GM12865 (cell line): ENCODE data around the gene KCTD17.

Source experiments
- DNase-seq: peaks from one replicate; pipeline ENCODE4 v3.0.0; 2010; ENCODE audit warnings: low read depth
- H3K4me3 ChIP-seq: 2 replicates; pipeline ENCODE4 v1.5.1; 2011; ENCODE audit warnings: mild to moderate bottlenecking, low read depth, low read length, control low read depth
- TF ChIP-seq, protein P1 (sequence below): IDR thresholded peaks from 2 replicates; pipeline ENCODE4 v1.5.1; 2011; ENCODE audit warnings: low read length, control low read depth, low read depth, inconsistent platforms; ENCODE audit not compliant: insufficient read depth; ENCODE audit errors: missing control alignments

Gene KCTD17

DNA sequence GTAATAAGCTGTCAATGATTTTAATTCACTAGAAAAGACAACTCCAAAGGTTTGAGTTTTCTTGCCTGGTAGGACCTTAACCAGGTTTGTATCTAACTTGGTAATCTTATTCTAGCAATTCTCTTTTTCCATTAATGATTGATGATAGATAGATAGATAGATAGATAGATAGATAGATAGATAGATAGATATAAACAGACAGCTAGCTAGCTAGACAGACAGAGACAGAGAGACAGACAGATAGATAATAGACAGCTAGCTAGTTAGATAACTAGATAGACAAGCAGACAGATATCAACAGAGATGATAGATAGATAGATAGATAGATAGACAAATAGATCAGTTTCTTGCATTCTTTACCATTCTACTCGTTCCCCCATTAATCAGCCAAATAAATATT is 42.7 kb downstream of the KCTD17 start:
- TF ChIP-seq, protein P1, sequence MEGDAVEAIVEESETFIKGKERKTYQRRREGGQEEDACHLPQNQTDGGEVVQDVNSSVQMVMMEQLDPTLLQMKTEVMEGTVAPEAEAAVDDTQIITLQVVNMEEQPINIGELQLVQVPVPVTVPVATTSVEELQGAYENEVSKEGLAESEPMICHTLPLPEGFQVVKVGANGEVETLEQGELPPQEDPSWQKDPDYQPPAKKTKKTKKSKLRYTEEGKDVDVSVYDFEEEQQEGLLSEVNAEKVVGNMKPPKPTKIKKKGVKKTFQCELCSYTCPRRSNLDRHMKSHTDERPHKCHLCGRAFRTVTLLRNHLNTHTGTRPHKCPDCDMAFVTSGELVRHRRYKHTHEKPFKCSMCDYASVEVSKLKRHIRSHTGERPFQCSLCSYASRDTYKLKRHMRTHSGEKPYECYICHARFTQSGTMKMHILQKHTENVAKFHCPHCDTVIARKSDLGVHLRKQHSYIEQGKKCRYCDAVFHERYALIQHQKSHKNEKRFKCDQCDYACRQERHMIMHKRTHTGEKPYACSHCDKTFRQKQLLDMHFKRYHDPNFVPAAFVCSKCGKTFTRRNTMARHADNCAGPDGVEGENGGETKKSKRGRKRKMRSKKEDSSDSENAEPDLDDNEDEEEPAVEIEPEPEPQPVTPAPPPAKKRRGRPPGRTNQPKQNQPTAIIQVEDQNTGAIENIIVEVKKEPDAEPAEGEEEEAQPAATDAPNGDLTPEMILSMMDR: no peak
- DNase-seq: no peak
- no peak overlapping the region for H3K4me3 ChIP-seq

DNA sequence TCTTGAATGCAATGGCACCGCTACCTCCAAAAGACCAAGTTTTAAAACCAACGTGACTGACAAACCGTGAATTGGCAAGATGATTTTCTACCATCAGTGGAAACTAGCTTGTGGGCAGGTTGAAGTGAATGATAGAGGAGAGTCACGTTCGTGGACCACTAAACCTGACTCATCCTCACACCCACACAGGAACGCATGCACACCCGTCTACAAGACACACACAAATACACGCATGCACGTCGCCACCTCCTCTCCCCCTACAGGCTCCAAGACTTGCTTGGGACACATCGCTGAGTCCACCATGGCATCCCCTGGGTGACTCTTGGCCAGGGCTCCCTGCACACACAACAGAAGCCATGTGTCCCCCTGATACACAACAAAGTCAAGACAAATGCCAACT is 43.6 kb downstream of the KCTD17 start:
- H3K4me3 ChIP-seq: no peak overlapping the region
- TF ChIP-seq, protein P1: no peak
- no peak for DNase-seq

DNA sequence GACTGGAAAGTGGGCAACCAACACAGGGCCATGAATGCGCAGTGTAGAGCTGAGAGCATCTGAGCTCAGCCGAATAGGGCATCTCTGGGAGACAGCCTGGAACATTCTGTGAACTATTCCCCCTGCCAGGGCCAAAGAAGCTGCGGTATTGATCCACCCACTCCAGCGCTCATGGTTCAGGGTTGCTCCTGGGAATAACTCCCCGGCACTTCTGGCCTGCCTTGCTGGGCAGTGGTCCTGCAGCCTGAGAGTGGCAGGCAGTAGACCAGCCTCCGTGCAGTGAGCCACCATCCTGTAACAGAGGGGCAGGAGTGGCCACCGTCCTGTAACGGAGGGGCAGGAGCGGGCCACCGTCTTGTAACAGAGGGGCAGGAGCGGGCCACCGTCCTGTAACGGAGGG is 45.8 kb downstream of the KCTD17 start:
- DNase-seq: no peak
- no peak overlapping the region for H3K4me3 ChIP-seq
- TF ChIP-seq, protein P1: no peak

DNA sequence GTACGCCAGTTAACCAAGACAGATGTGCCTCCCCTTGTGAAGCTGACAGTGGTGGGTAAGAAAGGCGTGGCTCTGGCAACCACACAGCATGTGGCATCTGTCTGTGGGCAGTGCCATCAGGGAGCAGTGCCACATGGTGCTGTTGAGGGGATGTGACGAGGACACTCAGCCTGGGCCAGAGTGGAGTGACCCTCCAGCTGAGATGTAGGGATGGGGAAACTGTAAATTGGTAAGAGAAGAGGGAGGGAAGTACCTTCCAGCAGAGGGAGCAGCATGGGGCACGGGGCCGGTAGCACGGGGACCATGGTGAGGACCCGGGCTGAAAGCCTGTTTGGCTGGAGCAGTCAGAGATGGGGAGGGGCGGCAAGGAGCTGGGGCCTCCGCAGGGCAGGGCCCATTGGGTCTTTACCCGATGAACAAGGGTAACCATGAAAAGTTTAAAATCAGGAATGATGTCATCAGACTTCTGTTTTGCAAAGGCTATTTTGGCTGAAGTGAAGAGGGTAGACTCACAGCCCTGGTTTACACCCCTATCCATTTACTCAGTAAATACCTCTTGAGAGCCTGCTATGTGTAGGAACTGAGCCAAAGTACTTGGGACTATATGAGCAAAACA is 47.5 kb downstream of the KCTD17 start:
- H3K4me3 ChIP-seq: no peak overlapping the region
- TF ChIP-seq, protein P1: peak; percentile 36
- no peak for DNase-seq

DNA sequence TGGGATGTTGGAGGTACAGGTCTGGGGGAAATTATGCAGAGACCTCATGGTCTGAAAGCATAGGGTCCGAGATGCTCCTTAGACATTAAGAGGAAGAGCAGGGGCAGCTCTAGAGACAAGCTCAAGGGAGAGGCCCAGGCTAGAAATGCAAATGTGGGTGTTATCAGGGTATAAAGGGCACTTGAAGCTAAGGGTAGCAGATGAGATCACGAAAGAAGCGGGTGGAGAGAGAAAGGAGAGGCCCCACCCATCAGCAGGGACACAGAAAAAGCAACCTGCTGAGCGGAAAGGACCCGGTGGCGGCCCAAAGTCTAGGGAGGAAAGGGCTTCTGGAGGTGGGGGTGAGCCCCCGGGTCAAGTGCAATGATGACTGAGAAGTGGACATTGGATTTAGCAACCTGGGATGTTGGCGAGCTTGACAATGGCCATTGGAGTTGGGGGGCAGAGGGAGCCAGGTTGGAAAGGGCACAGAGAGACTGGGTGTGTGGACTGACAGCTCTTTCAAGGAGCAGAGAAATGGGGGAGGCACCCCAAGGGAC is 49.1 kb downstream of the KCTD17 start:
- TF ChIP-seq, protein P1: no peak
- no peak overlapping the region for H3K4me3 ChIP-seq
- DNase-seq: peak; percentile 30

DNA sequence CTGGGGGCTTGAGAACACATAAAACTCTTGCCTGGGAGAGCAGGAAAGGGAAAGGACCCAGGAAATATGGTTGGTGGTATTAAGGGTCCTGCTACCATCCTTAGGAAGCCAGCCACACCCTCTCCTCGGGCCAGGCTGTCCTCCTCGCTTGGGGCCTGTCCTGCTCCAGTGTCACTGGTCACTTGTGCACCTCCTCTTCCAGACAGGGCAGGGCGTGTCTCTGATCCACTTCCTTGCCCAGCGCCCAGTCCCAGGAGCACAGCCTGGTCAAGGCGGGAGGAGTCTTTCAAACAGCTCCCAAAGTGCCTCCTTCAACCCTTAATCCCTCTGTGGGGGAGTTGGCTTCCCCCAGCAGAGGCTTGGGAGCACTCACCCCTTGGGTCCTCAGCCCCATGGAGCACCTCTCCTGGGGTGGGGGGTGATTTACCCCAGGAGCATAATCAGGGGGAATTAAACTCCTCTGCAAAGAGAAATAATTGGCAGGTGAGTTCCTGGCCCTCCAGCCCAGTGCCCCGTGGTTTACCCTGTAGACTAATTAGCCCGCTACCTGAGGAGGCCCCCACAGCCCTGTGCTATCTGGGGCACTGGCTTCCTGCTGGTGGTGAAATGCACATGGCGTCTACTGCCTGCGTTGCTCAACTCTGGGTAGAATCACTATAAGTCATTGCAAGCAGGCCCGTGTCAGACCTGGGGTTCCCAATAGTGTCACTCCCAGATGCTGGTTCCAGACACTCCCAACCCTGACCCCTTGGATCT is 49.9 kb downstream of the KCTD17 start:
- no peak overlapping the region for H3K4me3 ChIP-seq
- TF ChIP-seq, protein P1: no peak
- no peak for DNase-seq
